Esophagus muscularis mucosa (tissue), 3 donors: ENCODE data around the gene GRIK3.

ENCODE experiments used
- EP300 ChIP-seq: sonication (generic); formaldehyde crosslinking; IDR thresholded peaks from one replicate; pipeline ENCODE4 v1.6.1; 2017; ENCODE audit warnings: antibody characterized with exemption
- TF ChIP-seq, protein P1 (sequence below), 3 experiments: fragments of 200-600 bp in 2 of 3; fragments of 450-650 bp in 1 of 3; sonication (generic) in 2 of 3; IDR thresholded peaks; one replicate each; pipeline ENCODE4 v1.5.1; 2017 to 2019; ENCODE audit warnings: antibody characterized with exemption in 3 of 3, mild to moderate bottlenecking in 2 of 3, moderate library complexity in 1 of 3

DNA sequence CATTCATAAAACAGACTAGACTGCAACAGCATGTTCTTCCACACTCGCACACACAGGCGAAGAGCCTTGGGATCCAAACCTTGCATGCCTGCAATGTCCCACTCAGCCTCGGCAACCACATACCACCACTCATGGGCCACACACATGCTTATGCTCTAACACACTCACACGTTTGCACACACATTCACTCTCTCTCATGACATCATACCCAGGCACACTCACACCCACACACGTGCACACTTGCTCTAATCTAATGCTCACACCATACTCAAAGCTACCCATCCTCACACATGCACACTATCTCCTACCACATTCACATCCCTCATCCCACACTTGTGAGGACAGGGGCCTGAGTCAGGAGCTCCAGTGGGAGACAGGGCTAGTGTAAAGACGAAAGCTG is 50.3 kb downstream of the GRIK3 start:
- TF ChIP-seq, protein P1, sequence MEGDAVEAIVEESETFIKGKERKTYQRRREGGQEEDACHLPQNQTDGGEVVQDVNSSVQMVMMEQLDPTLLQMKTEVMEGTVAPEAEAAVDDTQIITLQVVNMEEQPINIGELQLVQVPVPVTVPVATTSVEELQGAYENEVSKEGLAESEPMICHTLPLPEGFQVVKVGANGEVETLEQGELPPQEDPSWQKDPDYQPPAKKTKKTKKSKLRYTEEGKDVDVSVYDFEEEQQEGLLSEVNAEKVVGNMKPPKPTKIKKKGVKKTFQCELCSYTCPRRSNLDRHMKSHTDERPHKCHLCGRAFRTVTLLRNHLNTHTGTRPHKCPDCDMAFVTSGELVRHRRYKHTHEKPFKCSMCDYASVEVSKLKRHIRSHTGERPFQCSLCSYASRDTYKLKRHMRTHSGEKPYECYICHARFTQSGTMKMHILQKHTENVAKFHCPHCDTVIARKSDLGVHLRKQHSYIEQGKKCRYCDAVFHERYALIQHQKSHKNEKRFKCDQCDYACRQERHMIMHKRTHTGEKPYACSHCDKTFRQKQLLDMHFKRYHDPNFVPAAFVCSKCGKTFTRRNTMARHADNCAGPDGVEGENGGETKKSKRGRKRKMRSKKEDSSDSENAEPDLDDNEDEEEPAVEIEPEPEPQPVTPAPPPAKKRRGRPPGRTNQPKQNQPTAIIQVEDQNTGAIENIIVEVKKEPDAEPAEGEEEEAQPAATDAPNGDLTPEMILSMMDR (IDR thresholded peaks at IDR 0.05) = no peak
- TF ChIP-seq EP300 = no peak
